ENCODE data around the gene ZNF530. TPM values are rescaled to one million over a fixed set of nuclear protein-coding genes. Genes with fewer than 3 reads are reported as not detected.

Gene ZNF530
- total RNA-seq, 1 experiment from 2014 or later, result 3.8 TPM

DNA sequence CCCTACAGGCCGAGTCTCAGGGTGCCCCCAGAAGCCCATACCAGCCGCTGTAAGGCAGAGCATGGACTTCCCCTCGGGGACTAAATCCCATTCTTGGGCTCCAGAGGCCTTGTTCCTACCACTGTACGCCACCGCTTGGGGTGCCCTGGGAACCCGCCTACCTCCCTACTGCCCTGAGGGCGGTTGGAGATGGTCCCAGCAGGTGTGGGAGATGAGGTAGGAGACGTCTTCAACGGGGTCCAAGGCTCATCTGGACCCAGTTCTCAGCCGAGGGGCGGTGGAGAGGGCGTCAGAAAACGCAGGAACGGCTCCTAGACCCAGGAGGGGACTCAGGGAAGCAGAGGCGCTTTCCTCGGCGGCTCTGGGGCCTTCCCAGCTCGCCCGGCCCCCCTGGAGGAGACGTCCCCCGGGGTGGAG, 16.6 kb upstream of the ZNF530 start:
- no peak overlapping the region for H2AFZ ChIP-seq (ENCODE audit: low read depth, low read length, poor library complexity, severe bottlenecking)
- H3K79me2 ChIP-seq (ENCODE audit: insufficient read depth, low read length), result peaks cover 2% of the 10 kb centered on the region; the same call in 1 of the 2 replicates
- RAD21 ChIA-PET (ENCODE audit: low non-redundant PET in 1 of 2, low total read pairs in 2 of 2, uncharacterized antibody in 2 of 2, unreplicated experiment in 2 of 2), result no interaction called here
- CTCF ChIA-PET, result no interaction called here
- H3K27me3 ChIP-seq (ENCODE audit: insufficient read depth, low read length), result no peaks in the 10 kb centered on the region
- no peak overlapping the region for H3K9ac ChIP-seq (ENCODE audit: low read length)
- H3K4me1 ChIP-seq (ENCODE audit: control insufficient read depth in 1 of 2, insufficient read depth in 2 of 2, low read length in 2 of 2), result peaks cover under 1 to 10% of the 10 kb centered on the region in 2 experiments; a peak in 3 of 4 replicates
- TF ChIP-seq FOSL1 (IDR thresholded peaks at IDR 0.05; ENCODE audit: low read depth) (no peak), SRF (IDR thresholded peaks at IDR 0.05; ENCODE audit: low read depth) (no peak), SP1 (IDR thresholded peaks at IDR 0.05; ENCODE audit: low read depth) (no peak), CBX3 (IDR thresholded peaks at IDR 0.05; ENCODE audit: low read depth) (no peak), SIN3A (IDR thresholded peaks at IDR 0.05; ENCODE audit: low read depth) (no peak), POLR2AphosphoS5 (IDR thresholded peaks at IDR 0.05; ENCODE audit: low read depth, low read length) (no peak), EZH2 (IDR thresholded peaks at IDR 0.05) (no peak), CEBPB (IDR thresholded peaks at IDR 0.05; ENCODE audit: low read depth) (no peak), POLR2A (IDR thresholded peaks at IDR 0.05; ENCODE audit: borderline replicate concordance, extremely low read depth, insufficient read depth, insufficient read length) (no peak), YY1 (IDR thresholded peaks at IDR 0.05; ENCODE audit: extremely low read depth, insufficient replicate concordance, low read depth, low read length) (no peak)
- TF ChIP-seq, protein P1, sequence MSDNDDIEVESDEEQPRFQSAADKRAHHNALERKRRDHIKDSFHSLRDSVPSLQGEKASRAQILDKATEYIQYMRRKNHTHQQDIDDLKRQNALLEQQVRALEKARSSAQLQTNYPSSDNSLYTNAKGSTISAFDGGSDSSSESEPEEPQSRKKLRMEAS (IDR thresholded peaks at IDR 0.05), result no peak
- TF ChIP-seq, protein P2, sequence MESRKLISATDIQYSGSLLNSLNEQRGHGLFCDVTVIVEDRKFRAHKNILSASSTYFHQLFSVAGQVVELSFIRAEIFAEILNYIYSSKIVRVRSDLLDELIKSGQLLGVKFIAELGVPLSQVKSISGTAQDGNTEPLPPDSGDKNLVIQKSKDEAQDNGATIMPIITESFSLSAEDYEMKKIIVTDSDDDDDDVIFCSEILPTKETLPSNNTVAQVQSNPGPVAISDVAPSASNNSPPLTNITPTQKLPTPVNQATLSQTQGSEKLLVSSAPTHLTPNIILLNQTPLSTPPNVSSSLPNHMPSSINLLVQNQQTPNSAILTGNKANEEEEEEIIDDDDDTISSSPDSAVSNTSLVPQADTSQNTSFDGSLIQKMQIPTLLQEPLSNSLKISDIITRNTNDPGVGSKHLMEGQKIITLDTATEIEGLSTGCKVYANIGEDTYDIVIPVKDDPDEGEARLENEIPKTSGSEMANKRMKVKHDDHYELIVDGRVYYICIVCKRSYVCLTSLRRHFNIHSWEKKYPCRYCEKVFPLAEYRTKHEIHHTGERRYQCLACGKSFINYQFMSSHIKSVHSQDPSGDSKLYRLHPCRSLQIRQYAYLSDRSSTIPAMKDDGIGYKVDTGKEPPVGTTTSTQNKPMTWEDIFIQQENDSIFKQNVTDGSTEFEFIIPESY (IDR thresholded peaks at IDR 0.05; ENCODE audit: extremely low read depth, insufficient replicate concordance, low read length), result no peak
- TF ChIP-seq, protein P3, sequence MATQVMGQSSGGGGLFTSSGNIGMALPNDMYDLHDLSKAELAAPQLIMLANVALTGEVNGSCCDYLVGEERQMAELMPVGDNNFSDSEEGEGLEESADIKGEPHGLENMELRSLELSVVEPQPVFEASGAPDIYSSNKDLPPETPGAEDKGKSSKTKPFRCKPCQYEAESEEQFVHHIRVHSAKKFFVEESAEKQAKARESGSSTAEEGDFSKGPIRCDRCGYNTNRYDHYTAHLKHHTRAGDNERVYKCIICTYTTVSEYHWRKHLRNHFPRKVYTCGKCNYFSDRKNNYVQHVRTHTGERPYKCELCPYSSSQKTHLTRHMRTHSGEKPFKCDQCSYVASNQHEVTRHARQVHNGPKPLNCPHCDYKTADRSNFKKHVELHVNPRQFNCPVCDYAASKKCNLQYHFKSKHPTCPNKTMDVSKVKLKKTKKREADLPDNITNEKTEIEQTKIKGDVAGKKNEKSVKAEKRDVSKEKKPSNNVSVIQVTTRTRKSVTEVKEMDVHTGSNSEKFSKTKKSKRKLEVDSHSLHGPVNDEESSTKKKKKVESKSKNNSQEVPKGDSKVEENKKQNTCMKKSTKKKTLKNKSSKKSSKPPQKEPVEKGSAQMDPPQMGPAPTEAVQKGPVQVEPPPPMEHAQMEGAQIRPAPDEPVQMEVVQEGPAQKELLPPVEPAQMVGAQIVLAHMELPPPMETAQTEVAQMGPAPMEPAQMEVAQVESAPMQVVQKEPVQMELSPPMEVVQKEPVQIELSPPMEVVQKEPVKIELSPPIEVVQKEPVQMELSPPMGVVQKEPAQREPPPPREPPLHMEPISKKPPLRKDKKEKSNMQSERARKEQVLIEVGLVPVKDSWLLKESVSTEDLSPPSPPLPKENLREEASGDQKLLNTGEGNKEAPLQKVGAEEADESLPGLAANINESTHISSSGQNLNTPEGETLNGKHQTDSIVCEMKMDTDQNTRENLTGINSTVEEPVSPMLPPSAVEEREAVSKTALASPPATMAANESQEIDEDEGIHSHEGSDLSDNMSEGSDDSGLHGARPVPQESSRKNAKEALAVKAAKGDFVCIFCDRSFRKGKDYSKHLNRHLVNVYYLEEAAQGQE (IDR thresholded peaks at IDR 0.05; ENCODE audit: low read depth), result no peak
- TF ChIP-seq, protein P4, sequence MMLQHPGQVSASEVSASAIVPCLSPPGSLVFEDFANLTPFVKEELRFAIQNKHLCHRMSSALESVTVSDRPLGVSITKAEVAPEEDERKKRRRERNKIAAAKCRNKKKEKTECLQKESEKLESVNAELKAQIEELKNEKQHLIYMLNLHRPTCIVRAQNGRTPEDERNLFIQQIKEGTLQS (IDR thresholded peaks at IDR 0.05), result no peak
- peaks cover 0 to 12% of the 10 kb centered on the region in 2 experiments; a peak in 2 of 4 replicates for H3K9me3 ChIP-seq (ENCODE audit: control insufficient read depth in 1 of 2, insufficient read depth in 1 of 2, low read depth in 1 of 2, low read length in 2 of 2)
- no peaks in the 10 kb centered on the region for H4K20me1 ChIP-seq (ENCODE audit: insufficient read depth)
- H3K9me2 ChIP-seq (ENCODE audit: insufficient read depth), result no peaks in the 10 kb centered on the region
- no TSS peak for BruUV-seq (replicated peaks)
- H3K4me3 ChIP-seq (replicated peaks in 1 of 2; ENCODE audit: low read depth in 1 of 2, low read length in 2 of 2), result no peak overlapping the region
- H3K4me2 ChIP-seq (ENCODE audit: low read length), result no peak overlapping the region
- intact Hi-C loops (cut with micrococcal nuclease), result no loop called here
- no peaks in the 10 kb centered on the region for H3K36me3 ChIP-seq (ENCODE audit: control insufficient read depth in 1 of 2, insufficient read depth in 2 of 2, low read length in 2 of 2)
- POLR2A ChIA-PET, result no interaction called here
- no peak for ATAC-seq
- no peak overlapping the region for H3K27ac ChIP-seq (ENCODE audit: low read depth, low read length)
- no peak for DNase-seq (ENCODE audit: low read depth, low spot score)

All from HCT116 (cell line).